HG02981 (cell line): Measurements from ENCODE around the gene TTI1.

ENCODE experiments used
- ATAC-seq: cut with Tn5 transposase; IDR thresholded peaks from one replicate; pipeline ENCODE4 v1.9.1; 2021; ENCODE audit warnings: mild to moderate bottlenecking, moderate library complexity; ENCODE audit not compliant: unreplicated experiment

TTI1 gene

DNA sequence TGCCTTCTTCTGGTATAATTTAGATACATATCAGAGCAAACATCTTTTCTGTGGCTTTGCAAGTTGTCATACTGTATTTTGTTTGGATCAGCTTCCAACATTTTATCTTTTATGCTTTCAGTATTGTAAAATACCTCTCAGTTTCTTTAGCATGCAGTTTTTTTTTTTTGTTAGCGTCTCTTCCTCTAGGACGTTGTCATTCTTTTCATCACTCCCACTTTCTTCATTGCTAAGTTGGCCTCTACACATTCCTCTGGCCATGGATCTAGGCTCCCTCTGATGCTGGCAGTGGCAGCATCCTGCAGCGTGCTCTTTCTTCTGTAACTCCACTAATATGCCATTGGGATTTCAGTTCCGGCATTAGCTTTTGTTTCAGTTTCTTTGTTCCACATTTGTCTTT is 22.0 kb upstream of the TTI1 start:
- ATAC-seq = no peak

DNA sequence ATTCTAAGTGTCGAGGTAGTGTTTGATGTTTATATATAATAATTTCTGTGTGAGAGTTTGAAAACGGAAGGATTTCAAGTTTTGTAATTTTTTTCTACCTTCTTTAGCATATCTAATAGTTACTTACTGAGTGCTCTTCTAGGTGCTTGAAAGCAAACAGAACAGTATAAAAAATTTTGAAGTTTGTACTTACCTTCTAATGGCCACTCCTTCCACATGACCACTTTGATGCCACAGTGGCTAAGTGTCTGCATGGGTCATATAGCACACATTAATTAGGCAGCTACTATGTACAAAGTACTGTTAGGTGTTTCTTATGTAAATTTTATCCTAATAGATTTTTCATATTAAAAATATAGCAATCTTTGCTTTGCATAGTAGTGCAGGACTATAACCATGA is 21.4 kb upstream of the TTI1 start:
- no peak for ATAC-seq

DNA sequence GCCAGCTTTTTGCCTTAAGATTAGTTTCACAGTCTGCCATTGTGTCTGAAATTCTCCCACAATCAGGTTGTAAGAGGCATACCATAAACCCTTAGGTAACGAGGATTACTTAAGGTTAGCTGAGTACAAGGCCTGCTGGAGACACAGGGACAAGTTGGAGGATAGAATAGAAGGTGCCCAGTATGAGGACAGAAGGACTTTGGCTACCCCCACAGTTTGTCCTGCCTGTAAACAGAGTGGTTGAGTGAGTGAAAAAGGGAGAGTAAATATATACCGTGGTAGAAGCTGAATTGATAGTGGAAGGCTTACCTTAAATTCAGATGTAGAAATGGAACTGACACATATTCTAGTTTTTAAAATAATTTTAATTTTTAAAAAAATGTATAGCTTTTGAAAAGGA is 19.6 kb upstream of the TTI1 start:
- ATAC-seq = no peak

DNA sequence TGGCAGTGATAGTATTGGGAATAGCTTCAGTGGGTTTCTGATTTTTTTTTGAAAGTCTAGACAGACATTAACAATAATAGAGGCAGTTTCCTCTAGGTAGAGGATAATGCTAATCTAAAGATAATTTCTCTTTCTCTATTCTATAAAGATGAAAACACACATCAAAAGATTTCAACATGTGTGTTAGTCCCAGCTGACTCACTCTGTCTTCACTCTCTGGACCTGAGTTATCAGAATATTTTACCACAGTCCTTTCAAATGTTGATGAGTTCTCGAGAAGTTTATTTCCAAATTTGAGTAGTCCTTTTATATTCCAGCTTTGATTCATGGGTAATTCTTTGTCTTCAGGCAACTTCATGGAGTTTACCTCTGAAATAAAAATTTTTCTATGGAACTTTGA is 17.4 kb upstream of the TTI1 start:
- ATAC-seq = no peak

DNA sequence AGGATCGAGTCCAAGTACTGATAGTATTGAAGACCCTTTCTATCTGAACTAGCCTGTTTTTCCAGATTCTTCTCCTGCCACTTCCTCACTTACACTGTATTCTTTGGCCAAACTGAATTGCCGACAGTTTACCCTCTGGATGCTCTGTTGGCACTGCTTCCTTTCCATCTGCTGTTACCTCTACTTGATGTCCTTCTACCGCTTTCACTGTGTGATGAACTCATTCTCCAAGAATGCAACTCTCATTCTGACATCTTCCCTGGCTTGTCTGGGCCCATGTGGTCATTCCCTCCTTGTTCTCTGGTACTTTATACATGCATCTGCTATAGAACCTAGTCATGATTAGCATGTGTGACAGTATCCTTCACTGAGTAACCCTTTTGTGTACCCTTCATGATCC is 16.5 kb upstream of the TTI1 start:
- no peak for ATAC-seq

DNA sequence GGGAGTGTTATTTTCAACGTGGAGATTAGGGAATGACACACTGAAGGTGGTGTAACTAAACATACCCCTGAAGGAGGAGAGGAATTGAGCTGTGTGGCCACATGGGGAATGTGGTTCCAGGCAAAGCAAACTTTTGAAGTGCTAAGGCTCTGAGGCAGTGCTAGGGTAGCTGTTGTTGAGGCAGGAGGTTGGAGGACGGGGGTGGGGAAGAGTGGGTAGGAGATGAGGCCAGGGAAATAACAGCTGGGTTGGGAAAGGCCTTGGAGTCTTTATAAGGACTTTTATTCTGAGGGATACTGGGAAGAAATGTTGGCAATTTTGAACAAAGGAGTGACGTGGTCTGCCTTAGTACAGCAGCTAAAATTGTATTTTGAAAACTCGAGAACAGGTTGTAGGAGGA is 13.3 kb upstream of the TTI1 start:
- ATAC-seq = no peak

DNA sequence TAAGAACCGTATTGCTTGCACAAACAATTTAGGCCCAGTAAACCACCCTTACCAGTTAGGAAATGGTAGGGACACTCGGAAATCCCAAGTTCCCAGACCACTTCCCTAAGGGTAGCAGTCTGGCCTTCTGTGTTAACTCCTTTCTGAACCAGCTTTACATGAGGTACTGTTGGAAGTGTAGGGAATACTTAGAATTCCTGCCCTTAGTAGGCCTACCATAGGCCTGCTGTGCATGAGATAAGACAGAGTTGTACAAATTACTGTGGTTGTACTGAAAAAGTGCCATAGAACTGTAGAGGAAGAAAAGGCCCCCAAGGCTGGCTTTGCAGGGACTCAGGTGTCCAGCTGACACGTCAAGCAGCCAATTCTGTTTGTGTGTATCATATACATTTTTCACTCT is 11.4 kb upstream of the TTI1 start:
- no peak for ATAC-seq

DNA sequence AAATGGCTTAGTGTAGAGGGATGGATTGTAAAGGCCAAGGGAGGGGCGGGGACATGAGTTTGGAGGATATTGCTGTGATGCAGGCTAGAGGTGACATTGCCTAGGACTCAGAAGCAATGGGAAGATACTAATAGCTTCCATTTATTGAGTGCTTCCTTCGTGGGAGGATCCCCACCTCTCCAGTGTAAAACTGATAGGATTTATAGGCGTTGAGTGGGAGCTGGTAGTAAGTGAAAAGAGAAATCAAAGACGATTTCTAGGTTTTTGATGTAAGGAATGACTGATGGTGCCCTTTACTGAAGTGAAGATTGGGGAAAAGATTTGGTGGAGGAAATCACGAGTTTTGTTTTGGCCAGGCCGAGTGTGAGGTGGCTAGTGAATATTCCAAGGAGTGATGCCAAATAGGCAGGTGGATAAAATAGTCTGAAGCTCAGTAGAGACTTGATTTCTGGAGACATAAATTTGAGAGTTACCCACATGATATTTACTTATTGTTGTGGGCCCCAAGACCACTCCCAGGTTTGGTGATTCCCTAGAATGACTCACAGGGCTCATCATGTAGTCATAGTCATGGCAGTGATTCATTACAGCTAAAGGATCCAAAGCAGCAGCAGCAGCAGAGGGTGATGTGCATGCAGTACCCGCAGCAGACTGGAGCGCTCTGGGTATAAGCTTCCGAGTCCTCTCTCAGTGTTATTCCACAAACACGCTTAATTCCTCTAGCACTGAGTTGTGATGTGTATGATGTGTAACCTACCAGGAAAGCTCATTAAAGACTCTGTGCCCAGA is 10.4 kb upstream of the TTI1 start:
- no peak for ATAC-seq

DNA sequence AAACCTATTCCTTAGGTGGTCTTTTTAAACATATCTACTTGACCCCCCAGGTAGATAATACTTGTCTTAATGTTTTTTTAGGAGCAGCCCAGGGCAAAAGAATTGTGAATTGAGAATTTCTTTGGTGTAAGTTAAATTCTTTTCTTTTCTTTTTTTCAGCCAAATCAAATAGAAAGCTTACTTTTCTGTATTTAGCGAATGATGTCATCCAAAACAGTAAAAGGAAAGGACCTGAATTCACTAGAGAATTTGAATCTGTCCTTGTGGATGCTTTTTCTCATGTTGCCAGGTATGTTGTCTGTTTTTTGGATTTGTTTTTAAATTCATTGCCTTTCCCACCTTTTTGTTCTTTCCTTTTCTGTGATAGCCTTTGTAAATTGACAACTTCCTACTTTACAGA is 7.0 kb upstream of the TTI1 start:
- no peak for ATAC-seq

DNA sequence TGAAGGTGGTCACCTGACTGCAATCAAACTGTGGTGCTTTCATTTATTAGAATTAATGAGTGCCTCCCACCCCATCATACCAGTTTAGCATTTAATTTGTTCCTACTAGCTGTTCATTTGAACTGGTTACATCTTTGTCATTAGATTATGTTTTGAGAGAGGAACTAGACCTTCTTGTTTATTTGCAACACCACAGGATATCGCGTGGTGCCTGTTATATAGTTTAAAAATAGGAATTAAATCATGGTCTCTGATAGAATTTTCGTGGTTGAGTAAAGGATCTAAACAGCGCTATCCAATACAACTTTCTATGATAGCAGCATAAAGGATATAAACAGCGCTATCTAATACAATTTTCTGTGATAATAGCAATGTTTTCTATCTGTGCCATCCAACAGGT is 3.1 kb upstream of the TTI1 start:
- ATAC-seq = no peak

DNA sequence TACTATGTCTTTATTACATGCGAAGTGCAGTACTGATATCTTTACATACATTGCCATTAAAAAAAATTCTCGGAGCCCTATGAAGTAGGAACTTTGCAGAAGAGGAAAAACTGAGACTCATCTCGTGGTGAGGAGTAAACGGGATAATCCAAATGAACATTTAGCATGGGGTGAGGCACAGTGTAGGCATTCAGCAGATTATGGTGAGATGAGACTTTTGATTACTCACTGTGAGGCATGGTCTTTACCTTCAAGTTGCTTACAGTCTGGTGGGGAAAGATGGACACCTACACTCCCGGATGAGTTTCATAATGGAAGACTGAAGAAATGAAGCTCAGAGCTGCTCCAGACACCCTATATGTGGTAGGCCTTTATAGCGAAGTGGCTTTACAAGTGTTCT is 1.7 kb upstream of the TTI1 start:
- no peak for ATAC-seq

DNA sequence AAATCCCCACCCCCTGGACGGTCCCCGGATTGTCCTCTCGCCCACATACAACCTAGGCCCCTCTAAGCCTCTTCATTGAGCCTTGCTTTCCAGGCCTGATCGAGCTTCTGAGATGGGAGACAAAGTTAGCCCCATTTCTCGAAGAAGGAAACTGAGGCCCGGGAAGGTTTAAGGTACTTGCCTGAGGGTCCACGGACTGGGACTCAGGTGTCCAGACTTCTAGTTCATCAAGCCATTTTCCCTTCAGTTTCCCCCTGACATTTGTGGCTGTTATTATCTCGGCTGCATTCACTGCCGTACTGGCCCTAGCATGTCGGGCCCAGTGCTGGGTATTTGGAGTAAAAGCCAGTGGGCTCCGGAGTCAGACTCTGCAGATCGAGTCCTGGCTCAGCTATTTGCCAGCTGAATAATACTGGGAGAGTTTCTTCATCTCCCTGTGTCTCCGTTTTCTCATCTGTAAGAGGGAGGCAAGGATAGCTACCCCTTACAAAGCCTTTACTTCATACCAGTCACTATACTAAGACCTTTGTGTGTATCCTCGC is 923 bp upstream of the TTI1 start:
- ATAC-seq = no peak

DNA sequence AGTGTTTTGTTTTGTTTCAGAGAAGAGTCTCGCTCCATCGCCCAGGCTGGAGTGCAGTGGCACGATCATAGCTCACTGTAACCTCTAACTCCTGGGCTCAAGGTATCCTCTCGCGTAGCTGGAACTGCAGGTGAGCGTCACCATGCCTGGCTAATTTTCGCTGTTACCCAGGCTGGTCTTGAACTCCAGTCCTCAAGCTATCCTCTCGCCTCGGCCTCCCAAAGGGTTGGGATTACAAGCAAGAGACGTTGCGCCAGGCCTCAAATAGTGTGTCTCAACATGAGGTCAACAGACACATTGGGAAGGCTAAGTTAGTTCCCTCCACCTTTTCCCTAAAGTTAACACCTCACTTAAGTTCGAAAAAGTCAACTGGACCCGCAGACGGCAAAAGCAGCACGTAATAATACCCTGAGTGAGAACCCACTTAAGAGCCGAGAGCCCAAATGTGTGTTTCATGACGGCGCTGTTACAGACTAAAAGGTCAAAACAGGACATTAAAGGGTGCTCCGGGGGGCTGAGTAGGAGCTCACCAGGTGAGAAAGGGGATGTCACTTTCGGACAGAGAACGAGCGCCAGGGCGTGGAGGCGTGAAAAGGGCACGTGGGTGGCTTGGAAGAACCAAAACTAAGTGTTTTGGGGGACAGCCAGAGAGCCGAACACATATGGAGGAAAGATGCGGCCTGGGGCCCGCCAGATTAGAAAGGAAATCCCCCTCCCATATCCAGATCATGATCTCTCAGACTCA is 499 bp downstream of the TTI1 start:
- peak; percentile 35 for ATAC-seq

DNA sequence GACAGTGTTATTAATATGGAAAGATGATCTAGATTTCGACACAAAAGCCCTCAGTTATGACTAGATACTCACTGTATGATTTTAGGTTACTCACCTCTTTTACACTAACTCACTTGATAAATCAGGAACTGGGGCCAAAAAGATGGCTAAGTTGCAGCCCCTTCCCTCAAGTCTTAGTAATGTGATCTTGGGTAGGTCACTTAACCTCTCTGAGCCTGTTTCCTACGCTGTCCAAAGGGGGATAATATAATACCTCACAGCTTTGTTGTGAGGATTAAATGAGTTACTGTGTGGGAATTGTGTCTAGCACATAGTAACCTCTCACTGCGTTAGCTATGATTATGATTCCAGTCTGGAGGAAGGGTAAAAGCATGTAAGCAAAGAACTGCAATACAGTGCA is 1.3 kb downstream of the TTI1 start:
- ATAC-seq = no peak

DNA sequence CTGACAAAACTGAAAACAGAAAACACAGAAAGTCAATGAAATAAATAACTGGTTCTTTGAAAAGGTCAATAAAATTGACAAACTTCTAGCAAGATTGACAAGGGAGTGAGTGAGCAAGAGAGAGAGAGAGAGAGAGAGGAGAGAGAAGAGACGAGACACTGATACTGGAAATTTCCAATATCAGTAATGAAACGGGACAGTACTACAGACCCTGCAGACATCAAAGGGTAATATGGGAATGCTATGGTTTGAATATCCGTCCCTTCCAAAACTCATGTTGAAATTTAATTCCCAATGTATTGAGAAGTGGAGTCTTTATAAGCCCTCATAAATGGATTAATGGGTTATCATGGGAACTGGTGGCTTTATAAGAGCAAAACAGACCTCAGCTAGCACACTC is 3.8 kb downstream of the TTI1 start:
- ATAC-seq = no peak

DNA sequence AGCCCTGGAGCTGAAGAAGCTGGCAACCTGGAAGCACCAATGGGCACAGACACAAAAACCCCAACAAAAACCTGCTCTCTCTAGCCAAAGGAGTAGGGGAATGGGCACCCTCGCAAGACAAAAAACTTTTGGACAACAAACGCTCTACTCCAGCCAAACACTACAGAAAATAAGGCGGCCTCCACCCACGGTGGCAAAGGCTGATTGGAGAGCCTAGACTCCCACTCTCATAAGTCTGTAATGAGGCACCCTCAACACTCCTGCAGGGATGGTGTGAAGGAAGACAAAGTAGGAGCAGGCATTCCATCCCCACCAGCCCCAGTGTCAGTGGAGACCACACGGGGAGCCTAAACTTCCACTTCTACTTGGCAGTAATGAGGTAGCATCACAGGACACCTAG is 8.8 kb downstream of the TTI1 start:
- ATAC-seq = no peak

DNA sequence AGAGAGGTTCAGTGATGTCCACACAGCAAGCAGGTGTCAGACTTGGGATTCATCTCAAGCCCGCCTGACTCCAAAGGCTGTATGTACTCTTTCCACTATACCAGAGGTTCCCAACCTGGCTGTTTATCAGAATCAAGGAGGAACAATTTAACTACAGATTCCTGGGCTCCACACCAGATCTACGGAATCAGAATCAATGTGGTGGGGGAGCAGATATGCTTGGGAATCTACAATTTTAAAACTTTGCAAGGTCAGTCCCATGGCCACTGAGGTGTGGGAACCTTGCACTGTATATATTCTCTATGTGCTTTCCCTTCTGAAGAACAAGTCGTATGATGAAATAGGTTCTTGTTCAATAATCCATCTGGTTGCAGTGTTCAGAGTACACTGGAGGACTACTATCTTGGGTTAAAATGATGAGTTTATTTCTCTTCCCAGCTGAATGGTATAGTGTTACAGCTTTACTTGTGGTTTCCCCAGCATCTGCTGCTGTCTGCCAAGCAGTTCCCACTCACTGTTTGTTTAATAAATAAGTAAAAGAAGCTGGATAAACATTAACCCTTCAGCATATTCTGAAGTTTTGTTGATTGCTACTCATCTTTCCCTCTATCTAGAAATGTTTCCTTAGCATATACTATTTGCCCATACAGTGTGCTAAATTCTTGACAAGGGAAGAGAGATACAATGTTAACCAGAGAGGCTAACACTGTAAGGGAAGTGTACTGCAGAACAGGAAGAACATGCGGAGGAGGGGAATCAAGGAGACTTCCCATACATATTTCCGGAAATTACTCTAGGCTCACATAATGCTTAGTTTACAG is 9.9 kb downstream of the TTI1 start:
- no peak for ATAC-seq

DNA sequence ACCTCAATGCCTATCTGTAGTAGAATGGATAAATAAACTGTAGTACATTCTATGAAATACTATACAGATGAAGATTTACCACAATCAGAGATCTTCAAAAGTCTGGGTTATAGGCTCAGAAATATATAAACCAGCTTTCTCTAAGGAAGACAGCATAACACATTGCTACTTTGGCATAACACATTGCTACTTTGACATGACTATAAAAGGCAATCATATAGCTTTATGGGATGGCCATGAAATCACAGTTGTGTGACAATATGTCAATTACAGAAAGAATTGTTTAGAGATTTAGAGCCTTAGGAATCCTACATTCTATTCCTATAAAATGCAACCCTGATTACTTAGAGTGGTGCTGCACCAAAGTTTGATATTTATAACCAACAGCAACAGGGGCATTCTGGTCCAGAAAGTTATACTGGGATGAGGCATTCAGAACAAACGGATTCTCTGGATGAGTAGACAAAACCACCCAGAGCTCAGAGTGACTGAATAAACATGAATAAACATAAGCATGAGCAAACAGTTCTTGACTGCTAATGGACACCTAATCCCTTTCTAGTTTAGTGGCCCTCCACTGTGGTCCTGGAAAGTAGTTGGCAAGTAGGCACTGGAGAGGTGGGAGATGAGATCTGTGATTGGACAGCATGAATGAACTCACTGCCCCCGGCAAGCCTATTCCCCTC is 12.0 kb downstream of the TTI1 start:
- no peak for ATAC-seq

DNA sequence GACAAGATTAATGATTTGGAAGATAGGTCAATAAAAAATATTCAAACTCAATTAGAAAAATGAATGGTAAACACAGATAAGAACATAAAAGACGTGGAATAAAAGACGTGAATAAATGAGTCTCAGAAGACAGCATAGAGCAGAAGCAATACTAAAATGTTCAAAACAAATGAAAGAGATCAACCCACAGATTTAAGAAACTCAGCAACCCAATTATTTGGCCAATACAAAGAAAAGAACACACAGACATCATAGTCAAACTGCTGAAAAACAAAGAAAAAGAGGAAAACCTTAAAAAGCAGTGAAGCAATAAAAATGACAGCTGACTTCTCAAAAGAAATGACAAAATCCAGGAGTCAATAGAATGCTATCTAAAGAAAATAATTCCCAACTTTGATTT is 14.9 kb downstream of the TTI1 start:
- no peak for ATAC-seq

DNA sequence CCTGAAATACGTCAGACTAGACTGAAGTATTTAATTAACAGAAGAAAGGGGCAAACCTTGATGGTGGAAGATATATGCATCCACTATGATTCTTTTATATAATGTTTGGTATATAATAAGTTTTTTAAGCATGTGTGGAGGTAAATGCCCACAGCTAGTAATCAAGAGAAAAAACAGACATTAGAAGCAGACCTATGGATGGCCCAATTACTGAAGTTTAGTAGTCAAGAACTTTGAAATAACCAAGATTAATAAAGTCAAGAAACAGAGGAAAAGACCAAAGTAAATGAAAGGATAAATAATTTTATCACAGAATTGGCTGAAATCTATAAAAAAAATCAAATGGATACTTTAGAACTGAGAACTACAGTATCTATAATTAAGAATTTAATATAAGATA is 15.3 kb downstream of the TTI1 start:
- no peak for ATAC-seq

DNA sequence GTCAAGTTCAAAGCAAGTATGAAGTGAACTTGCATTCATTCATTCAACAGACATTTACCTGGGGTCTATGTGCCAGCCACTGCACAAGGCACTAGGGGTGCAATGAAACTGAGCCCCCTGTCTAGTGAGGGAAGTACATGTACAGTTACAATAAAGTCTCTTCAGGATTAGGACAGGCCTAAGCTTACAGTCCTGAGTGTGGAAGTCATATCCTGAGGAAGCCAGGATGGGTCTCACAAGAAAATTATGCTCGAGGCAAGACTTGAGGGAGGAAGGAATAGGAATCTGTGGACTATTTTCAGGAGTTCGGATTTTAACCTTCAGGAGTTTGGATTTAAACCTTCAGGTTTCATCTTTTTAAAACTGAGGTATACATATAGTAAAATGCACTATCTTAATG is 19.4 kb downstream of the TTI1 start:
- no peak for ATAC-seq
